ENCODE results near the gene MAEA. TPM values are rescaled to one million over a fixed set of nuclear protein-coding genes. Genes with fewer than 3 reads are reported as not detected.

MAEA gene
- total and polyA plus RNA-seq, 11 donors, result 38.1 to 57.2 (median 45.1) TPM

- WGBS, 4 donors, result 93 to 96% (median 94%) methylated on average over 18 of the region's 18 CpGs
- no peak for TF ChIP-seq POLR2A (IDR thresholded peaks at IDR 0.05)
- TF ChIP-seq CTCF (IDR thresholded peaks at IDR 0.05), result no peak
Observed at GRCh38 chr4:1354983-1355275, 65.2 kb downstream of the MAEA start.

GRCh38 chr4:1355378-1355777 lies 65.7 kb downstream of the MAEA start:
- H3K27ac ChIP-seq, result no peak overlapping the region
- peaks cover 0 to 60% (median 16%) of the 10 kb centered on the region in 9 donors for H3K36me3 ChIP-seq
- H3K4me3 ChIP-seq, result no peak overlapping the region
- intact Hi-C loops (cut with DNase I), result loop anchor here in 9 of 10 donors (2.0 to 10.0 kb wide), 7 partner anchors 157 to 372 kb away; partner anchors contain the start of genes TACC3 (in 6 of the 9) and TMEM129 (in 6 of the 9)
- no peak for ATAC-seq
- no peaks in the 10 kb centered on the region for H3K9me3 ChIP-seq
- WGBS, 4 donors, result 91 to 95% (median 93%) methylated on average over 7 to 14 of the region's 14 CpGs
- no peak for DNase-seq
- no peaks in the 10 kb centered on the region for H3K27me3 ChIP-seq
- H3K4me1 ChIP-seq, result peaks cover 0 to 10% (median 3%) of the 10 kb centered on the region in 12 donors
- TF ChIP-seq CTCF (IDR thresholded peaks at IDR 0.05), result no peak
- TF ChIP-seq POLR2A (IDR thresholded peaks at IDR 0.05), result no peak

More at GRCh38 chr4:1354983-1355275, 65.2 kb downstream of the MAEA start:
- no peaks in the 10 kb centered on the region for H3K27me3 ChIP-seq
- no peak overlapping the region for H3K4me3 ChIP-seq
- DNase-seq (no peak), ATAC-seq (no peak)
- no peak overlapping the region for H3K27ac ChIP-seq
- intact Hi-C loops (cut with DNase I), result loop anchor here in 9 of 10 donors (2.0 to 10.0 kb wide), 9 partner anchors 68 to 372 kb away; partner anchors contain the start of genes TACC3 (in 6 of the 9), TMEM129 (in 6 of the 9) and MAEA (in 1 of the 9)
- H3K4me1 ChIP-seq, result peaks cover 0 to 10% (median 3%) of the 10 kb centered on the region in 12 donors
- H3K36me3 ChIP-seq, result peaks cover 0 to 62% (median 20%) of the 10 kb centered on the region in 9 donors
- no peaks in the 10 kb centered on the region for H3K9me3 ChIP-seq

- H3K36me3 ChIP-seq, result peaks cover 0 to 59% (median 16%) of the 10 kb centered on the region in 9 donors
- intact Hi-C loops (cut with DNase I), result loop anchor here (1.0 to 10.0 kb wide), 11 partner anchors 156 to 371 kb away; partner anchors contain the start of genes TACC3 (in 6 of the 10) and TMEM129 (in 6 of the 10)
- H3K4me3 ChIP-seq, result no peak overlapping the region
- peaks cover 0 to 10% (median 3%) of the 10 kb centered on the region in 12 donors for H3K4me1 ChIP-seq
- peak in 3 of 4 donors; percentile 19 to 52 (median 51) for ATAC-seq
- H3K27me3 ChIP-seq, result no peaks in the 10 kb centered on the region
- no peak for TF ChIP-seq POLR2A (IDR thresholded peaks at IDR 0.05)
- TF ChIP-seq CTCF (IDR thresholded peaks at IDR 0.05), result peak; percentile 79 to 91 (median 84)
- WGBS, 4 donors, result 18 to 65% (median 53%) methylated on average over 12 to 28 of the region's 28 CpGs
- H3K27ac ChIP-seq, result no peak overlapping the region
- peak in 4 of 5 donors; percentile 41 to 69 (median 62) for DNase-seq
- H3K9me3 ChIP-seq, result no peaks in the 10 kb centered on the region
Observed at GRCh38 chr4:1356181-1356998, 66.7 kb downstream of the MAEA start.
